NK-92 (cell line): ENCODE measurements around the gene DBI.
A peak's percentile ranks its signal among the peaks of the same experiment; 100 is the strongest.

Source experiments
- DNase-seq: peaks from one replicate; lab custom pipeline; 2025; ENCODE audit not compliant: unreplicated experiment; lab: John Stamatoyannopoulos, UW

Gene DBI

GRCh38 chr2:119366649-119367471, at the start of gene DBI, which contains the start of gene C2orf76:
TSS of gene DBI (plus strand) at chr2:119366977. CDS start at chr2:119367052, 75 bp downstream.
TSS of gene C2orf76 (minus strand) at chr2:119366834. CDS start at chr2:119339959, 26,875 bp downstream.
- DNase-seq, result peak; percentile 54

GRCh38 chr2:119317554-119317953, 49.2 kb upstream of the DBI start:
- DNase-seq, result no peak

- no peak for DNase-seq
Measured at GRCh38 chr2:119319593-119319992, 47.2 kb upstream of the DBI start.

GRCh38 chr2:119323459-119323858, 43.3 kb upstream of the DBI start:
- DNase-seq, result no peak

- DNase-seq, result no peak
Measured at GRCh38 chr2:119324685-119325270, 42.0 kb upstream of the DBI start.

GRCh38 chr2:119326938-119327337, 39.8 kb upstream of the DBI start:
- no peak for DNase-seq

- DNase-seq, result no peak
Measured at GRCh38 chr2:119327431-119327830, 39.3 kb upstream of the DBI start.

- DNase-seq, result no peak
Measured at GRCh38 chr2:119332953-119333352, 33.8 kb upstream of the DBI start.

GRCh38 chr2:119333360-119333759, 33.4 kb upstream of the DBI start:
- DNase-seq, result no peak

- no peak for DNase-seq
Measured at GRCh38 chr2:119333833-119334232, 32.9 kb upstream of the DBI start.

- DNase-seq, result no peak
Measured at GRCh38 chr2:119337749-119338148, 29.0 kb upstream of the DBI start.

GRCh38 chr2:119338272-119338671, 28.5 kb upstream of the DBI start:
- DNase-seq, result no peak

- no peak for DNase-seq
Measured at GRCh38 chr2:119338826-119339561, 27.8 kb upstream of the DBI start.

GRCh38 chr2:119339562-119339923, 27.2 kb upstream of the DBI start:
- no peak for DNase-seq

- DNase-seq, result no peak
Measured at GRCh38 chr2:119341684-119342083, 25.1 kb upstream of the DBI start.

- no peak for DNase-seq
Measured at GRCh38 chr2:119349289-119349688, 17.5 kb upstream of the DBI start.

- DNase-seq, result no peak
Measured at GRCh38 chr2:119350311-119350998, 16.3 kb upstream of the DBI start.

- no peak for DNase-seq
Measured at GRCh38 chr2:119352357-119352756, 14.4 kb upstream of the DBI start.

- no peak for DNase-seq
Measured at GRCh38 chr2:119354860-119355259, 11.9 kb upstream of the DBI start.

GRCh38 chr2:119359774-119360173, 7.0 kb upstream of the DBI start:
- no peak for DNase-seq

GRCh38 chr2:119360423-119360966, 6.3 kb upstream of the DBI start:
- no peak for DNase-seq
